ENCODE results near the gene DDX39A. TPM values are rescaled to one million over a fixed set of nuclear protein-coding genes. Genes with fewer than 3 reads are reported as not detected.
"Not testable (repeated sequence)": the region's sequence is repeated elsewhere in the genome, so short reads cannot be mapped to it uniquely, and the experiment has no call there.

The DDX39A gene
- polyA plus RNA-seq, 6 donors from 2014 or later = 110 to 169 (median 132) TPM

DNA sequence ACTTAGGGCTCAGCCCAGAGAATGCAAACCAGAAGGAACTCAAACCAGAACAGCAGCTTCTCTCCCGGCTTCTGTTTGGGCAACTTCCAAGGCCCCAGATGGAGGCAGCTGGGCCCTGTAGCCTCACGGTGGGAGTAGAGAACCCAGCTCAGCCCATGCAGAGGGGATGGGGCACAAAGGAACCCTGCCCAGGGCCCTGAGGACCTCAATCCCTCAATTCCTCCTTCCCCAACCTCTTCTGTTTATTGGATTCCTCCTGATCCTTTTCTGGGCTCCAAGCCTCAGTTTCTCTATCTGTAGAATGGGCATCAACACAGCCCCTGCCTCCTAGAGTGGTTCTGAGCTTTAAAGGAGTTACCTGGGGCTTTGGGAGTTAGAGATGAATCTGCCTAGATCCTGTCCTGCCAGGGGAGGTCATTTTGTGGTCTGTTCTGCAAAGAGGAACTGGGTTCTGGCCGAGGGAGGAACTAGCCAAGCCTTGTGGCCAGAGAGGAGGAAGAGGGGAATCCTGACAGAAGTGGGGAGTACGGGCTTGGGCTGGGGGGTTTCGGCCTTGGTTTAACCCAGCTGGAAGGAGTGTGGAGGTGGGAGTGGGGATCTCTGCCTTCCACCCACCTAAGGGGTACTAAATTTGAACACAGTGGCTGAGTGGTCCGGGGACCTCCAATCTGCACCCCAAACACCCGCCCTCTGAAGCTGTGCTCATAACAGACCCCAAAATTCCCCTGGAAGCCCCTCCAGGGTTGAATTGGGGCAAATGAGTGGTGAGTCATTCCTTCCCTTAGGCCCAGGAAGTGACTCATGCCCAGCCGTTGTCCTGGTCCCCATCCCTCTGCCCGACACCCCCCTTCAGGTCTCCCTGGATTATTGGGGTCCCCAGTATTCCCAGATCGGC, 35.2 kb downstream of the DDX39A start:
- no peak for DNase-seq
- no peaks in the 10 kb centered on the region for H3K27me3 Mint-ChIP-seq
- H3K9me3 Mint-ChIP-seq = no peaks in the 10 kb centered on the region
- H3K36me3 Mint-ChIP-seq = peaks cover 0 to 6% of the 10 kb centered on the region in 2 donors
- no peak for ATAC-seq (ENCODE audit: low read depth in 2 of 2)
- peak overlapping the region; percentile 84 to 98 (median 94) for H3K27ac Mint-ChIP-seq
- peak overlapping the region; percentile 39 to 97 (median 82) for H3K4me3 Mint-ChIP-seq
- H3K4me1 Mint-ChIP-seq = peaks cover 39 to 64% (median 63%) of the 10 kb centered on the region in 3 donors

DNA sequence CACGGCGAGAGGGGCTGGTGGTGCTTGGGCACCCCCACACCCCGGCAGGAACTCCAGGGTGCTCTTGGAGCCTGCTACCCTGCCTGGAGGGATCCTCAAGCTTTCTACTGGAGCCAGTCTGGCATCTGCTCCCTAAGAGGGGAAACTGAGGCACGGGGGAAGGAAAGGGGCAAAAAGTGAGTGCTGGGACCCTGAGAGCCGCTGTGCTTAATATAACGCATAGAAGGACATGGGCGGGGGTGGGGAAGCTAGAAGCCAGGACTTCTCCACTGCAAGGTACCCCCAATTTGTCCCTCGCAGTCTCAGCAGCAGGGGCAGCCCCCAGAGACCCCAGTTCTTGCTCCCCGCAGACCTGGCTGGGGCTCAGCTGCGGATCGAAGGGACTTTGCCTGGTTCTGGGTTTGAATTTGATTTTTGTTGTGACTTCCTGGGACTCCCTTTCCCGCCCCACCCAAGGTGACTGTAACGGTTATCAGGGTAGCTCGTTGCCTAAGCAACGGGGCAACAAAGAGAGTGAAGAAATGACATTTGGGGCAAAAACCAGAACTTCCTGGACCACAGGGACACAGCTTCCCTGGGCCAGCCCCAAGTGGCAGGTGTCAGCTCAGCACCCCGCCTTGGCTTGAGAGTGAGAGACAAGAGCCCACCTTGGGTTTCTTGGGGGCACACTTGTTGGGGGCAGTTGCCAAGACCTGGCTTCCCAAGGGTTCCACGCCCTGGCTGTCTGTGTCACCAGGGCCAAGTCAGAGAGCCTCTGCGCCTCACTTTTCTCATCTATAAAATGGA, 37.3 kb downstream of the DDX39A start:
- Mint-ChIP-seq H3K4me1 (peaks cover 42 to 72% (median 71%) of the 10 kb centered on the region in 3 donors), H3K27ac (peak overlapping the region; percentile 92 to 99 (median 98)), H3K4me3 (peak overlapping the region; percentile 71 to 97 (median 94)), H3K36me3 (no peaks in the 10 kb centered on the region), H3K27me3 (no peaks in the 10 kb centered on the region), H3K9me3 (peaks cover 0 to 2% (median 0%) of the 10 kb centered on the region in 7 donors)
- ATAC-seq (ENCODE audit: low read depth in 2 of 2) (peak; percentile 64 to 65), DNase-seq (peak; percentile 79)

DNA sequence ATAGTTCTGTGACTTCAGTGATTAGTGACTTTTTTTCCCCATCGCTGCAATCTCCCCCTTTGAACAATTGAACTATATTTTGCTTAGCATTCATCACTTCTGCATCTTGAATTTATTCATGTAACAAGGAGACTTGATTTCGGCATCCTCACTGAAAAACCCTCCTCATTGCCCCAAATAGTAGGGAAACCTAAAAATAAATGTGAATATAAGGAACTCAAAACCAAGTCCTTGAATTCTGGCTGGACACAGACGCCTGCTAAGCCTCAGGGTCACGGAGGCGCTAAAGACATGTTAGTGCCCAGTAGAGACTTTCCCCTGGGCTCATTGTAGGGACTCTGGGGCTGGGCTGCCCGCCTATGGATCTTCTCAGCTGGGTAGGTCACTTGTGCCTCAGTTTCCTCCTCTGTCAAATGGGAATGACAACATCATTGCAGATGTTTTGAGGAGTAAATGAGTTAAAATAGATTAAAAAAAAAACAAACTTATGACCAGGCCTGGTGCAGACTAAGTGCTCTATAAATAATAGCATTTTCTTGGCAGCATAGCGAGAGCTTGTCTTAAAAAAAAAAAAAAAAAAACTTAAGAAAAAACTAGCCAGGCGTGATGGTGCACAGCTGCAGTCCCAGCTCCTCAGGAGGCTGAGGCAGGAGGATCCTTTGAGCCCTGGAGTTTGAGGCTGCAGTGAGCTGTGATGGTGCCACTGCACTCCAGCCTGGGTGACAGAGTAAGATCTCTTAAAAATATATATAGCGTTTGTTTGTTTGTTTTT, 39.7 kb downstream of the DDX39A start:
- Mint-ChIP-seq H3K27me3 (no peaks in the 10 kb centered on the region), H3K4me1 (peaks cover 41 to 75% (median 72%) of the 10 kb centered on the region in 3 donors), H3K36me3 (no peaks in the 10 kb centered on the region), H3K9me3 (peaks cover 0 to 2% (median 0%) of the 10 kb centered on the region in 7 donors), H3K27ac (peak overlapping the region; percentile 92 to 99 (median 98)), H3K4me3 (peak overlapping the region in 6 of 8 donors; percentile 18 to 97 (median 48))
- ATAC-seq (ENCODE audit: low read depth in 2 of 2) (no peak), DNase-seq (no peak)

GRCh38 chr19:14378890-14379289, 40.3 kb downstream of the DDX39A start:
- Mint-ChIP-seq H3K27ac (peak overlapping the region in 5 of 6 donors; percentile 80 to 99 (median 98)), H3K27me3 (no peaks in the 10 kb centered on the region), H3K4me1 (peaks cover 38 to 70% (median 69%) of the 10 kb centered on the region in 3 donors), H3K4me3 (peak overlapping the region in 3 of 8 donors; percentile 47 to 97 (median 80)), H3K9me3 (peaks cover 0 to 2% (median 0%) of the 10 kb centered on the region in 7 donors), H3K36me3 (no peaks in the 10 kb centered on the region)
- no peak for DNase-seq
- ATAC-seq (ENCODE audit: low read depth in 2 of 2) = no peak

GRCh38 chr19:14377883-14378328, 41.2 kb downstream of the DDX39A start:
- H3K4me1 Mint-ChIP-seq = peaks cover 36 to 72% (median 64%) of the 10 kb centered on the region in 3 donors
- H3K36me3 Mint-ChIP-seq = no peaks in the 10 kb centered on the region
- H3K4me3 Mint-ChIP-seq = peak overlapping the region; percentile 30 to 82 (median 52)
- peak overlapping the region; percentile 80 to 96 (median 92) for H3K27ac Mint-ChIP-seq
- H3K27me3 Mint-ChIP-seq = no peaks in the 10 kb centered on the region
- H3K9me3 Mint-ChIP-seq = peaks cover 0 to 2% (median 0%) of the 10 kb centered on the region in 7 donors
- DNase-seq (no peak), ATAC-seq (ENCODE audit: low read depth in 2 of 2) (no peak)

DNA sequence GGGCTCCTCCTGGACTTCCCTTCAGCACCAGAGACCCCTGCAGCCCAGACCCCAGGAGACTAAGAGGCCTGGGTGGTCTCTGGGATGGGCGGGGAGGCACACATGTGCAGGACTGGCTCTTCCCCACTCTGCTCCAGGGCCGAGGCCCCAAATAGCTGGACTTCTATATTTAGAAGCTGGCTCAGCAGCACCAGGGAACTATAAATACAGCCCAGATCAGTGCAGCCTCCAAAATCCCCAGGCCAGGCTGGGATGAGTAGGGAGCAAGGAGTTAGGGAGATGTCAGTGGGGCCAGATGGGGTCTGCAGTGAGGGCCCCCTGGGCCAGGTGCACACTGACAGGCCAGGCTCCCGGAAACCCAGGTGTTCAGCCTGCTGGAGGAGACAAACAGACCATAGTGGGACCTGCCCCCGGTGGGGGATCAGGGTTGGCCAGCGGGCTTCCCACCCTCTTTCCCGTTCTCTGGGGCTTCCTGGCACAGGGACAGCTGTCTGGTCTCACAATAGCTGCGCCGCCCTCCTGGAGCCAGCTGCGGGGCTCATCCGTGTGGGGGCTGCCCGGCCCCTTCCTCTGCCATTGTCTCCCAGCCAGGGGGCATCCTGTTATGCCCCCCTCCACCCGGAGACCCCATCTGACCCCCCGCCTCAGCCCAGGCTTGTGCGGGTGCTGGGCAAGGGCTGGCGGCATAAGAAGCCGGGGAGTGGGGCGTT, 43.4 kb downstream of the DDX39A start:
- H3K4me3 Mint-ChIP-seq = peak overlapping the region; percentile 52 to 87 (median 79)
- H3K9me3 Mint-ChIP-seq = peaks cover 0 to 2% (median 0%) of the 10 kb centered on the region in 7 donors
- ATAC-seq (ENCODE audit: low read depth in 2 of 2) (peak; percentile 7 to 14), DNase-seq (no peak)
- H3K27me3 Mint-ChIP-seq = no peaks in the 10 kb centered on the region
- H3K36me3 Mint-ChIP-seq = no peaks in the 10 kb centered on the region
- peak overlapping the region; percentile 100 for H3K27ac Mint-ChIP-seq
- H3K4me1 Mint-ChIP-seq = peaks cover 34 to 76% (median 60%) of the 10 kb centered on the region in 3 donors

DNA sequence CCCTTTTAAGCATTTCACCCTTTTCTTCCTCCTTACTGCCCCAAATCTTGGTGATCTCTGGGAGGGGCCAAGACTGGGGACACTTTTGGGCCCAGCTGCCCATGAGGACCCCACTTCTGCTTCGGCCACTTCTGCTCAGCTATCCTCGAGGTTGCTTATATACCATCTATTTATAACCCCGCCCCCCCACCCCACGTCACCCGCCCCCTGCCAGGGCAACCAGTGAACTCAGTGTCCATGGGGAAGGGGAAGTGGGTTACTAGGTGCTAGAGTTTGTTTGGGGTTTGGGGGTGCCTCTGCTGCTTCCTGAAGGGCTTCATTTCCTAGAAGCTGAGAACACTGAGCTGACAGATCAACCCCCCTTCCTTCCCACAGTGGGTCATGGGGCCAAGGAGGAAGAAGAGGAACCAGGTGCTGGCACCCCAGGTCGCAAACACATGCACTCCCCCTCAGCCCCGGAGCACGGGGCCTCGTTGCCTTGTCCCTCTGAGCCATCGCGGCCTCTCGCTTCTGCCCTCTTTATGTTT, 44.0 kb downstream of the DDX39A start:
- DNase-seq = peak; percentile 97
- H3K4me1 Mint-ChIP-seq = peaks cover 36 to 74% (median 56%) of the 10 kb centered on the region in 3 donors
- peaks cover 0 to 2% (median 0%) of the 10 kb centered on the region in 7 donors for H3K9me3 Mint-ChIP-seq

DNA sequence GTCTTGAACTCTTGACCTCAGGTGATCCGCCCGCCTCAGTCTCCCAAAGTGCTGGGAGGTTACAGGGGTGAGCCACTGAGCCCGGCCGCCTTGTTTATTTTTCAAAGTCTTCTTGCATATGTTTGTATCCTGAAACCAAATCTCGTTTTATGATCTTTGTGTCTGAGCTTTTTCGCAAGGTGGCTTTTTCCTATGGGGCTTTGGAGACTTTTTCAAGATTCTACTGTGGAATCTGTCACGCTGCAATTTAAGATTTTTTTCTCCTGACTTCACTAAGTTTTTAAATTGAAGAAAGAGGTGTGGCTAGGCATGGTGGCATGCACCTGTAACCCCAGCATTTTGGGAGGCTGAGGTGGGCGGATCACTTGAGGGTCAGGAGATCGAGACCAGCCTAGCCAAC, 44.8 kb downstream of the DDX39A start:
- DNase-seq; ATAC-seq (ENCODE audit: low read depth in 2 of 2); H3K36me3 Mint-ChIP-seq; H3K27me3 Mint-ChIP-seq; H3K9me3 Mint-ChIP-seq: not testable (repeated sequence)
- H3K4me1 Mint-ChIP-seq = peaks cover 40 to 74% (median 57%) of the 10 kb centered on the region in 3 donors
- peak overlapping the region; percentile 66 to 87 (median 74) for H3K4me3 Mint-ChIP-seq
- H3K27ac Mint-ChIP-seq = peak overlapping the region; percentile 100

More for the DNA sequence above, 44.0 kb downstream of the DDX39A start:
- ATAC-seq (ENCODE audit: low read depth in 2 of 2) = peak; percentile 81 to 82
- Mint-ChIP-seq H3K36me3 (no peaks in the 10 kb centered on the region), H3K27ac (peak overlapping the region; percentile 100), H3K27me3 (no peaks in the 10 kb centered on the region), H3K4me3 (peak overlapping the region; percentile 66 to 90 (median 84))

GRCh38 chr19:14372384-14373077, 46.6 kb downstream of the DDX39A start:
- H3K4me3 Mint-ChIP-seq = peak overlapping the region; percentile 15 to 89 (median 58)
- H3K9me3 Mint-ChIP-seq; DNase-seq; ATAC-seq (ENCODE audit: low read depth in 2 of 2); H3K27me3 Mint-ChIP-seq; H3K36me3 Mint-ChIP-seq: not testable (repeated sequence)
- H3K27ac Mint-ChIP-seq = peak overlapping the region; percentile 99 to 100 (median 100)
- H3K4me1 Mint-ChIP-seq = peaks cover 38 to 74% (median 52%) of the 10 kb centered on the region in 3 donors

GRCh38 chr19:14371301-14371821, 47.8 kb downstream of the DDX39A start:
- H3K27ac Mint-ChIP-seq = peak overlapping the region; percentile 99 to 100 (median 100)
- DNase-seq (no peak), ATAC-seq (ENCODE audit: low read depth in 2 of 2) (no peak)
- H3K4me1 Mint-ChIP-seq = peaks cover 44 to 86% (median 64%) of the 10 kb centered on the region in 3 donors
- H3K27me3 Mint-ChIP-seq = no peaks in the 10 kb centered on the region
- peak overlapping the region in 6 of 8 donors; percentile 46 to 89 (median 62) for H3K4me3 Mint-ChIP-seq
- no peaks in the 10 kb centered on the region for H3K36me3 Mint-ChIP-seq
- H3K9me3 Mint-ChIP-seq = peaks cover 0 to 5% (median 0%) of the 10 kb centered on the region in 7 donors

- no peaks in the 10 kb centered on the region for H3K27me3 Mint-ChIP-seq
- peak overlapping the region; percentile 99 to 100 (median 100) for H3K27ac Mint-ChIP-seq
- H3K4me1 Mint-ChIP-seq = peaks cover 44 to 90% (median 61%) of the 10 kb centered on the region in 3 donors
- peaks cover 0 to 5% (median 0%) of the 10 kb centered on the region in 7 donors for H3K9me3 Mint-ChIP-seq
- ATAC-seq (ENCODE audit: low read depth in 2 of 2) = no peak
- H3K4me3 Mint-ChIP-seq = peak overlapping the region in 7 of 8 donors; percentile 46 to 96 (median 92)
- DNase-seq = no peak
- H3K36me3 Mint-ChIP-seq = no peaks in the 10 kb centered on the region
Measured at GRCh38 chr19:14370940-14371280, 48.2 kb downstream of the DDX39A start.

Data from naive B cell (primary cell).